ENCODE data around the gene THSD4.

GRCh38 chr15:71811752-71812735, 696.8 kb downstream of the THSD4 start:
- TF ChIP-seq CTCF (conservative IDR thresholded peaks at IDR 0.05): no peak
- TF ChIP-seq ZFX (IDR thresholded peaks at IDR 0.05): no peak

Data from C4-2B (cell line).